ENCODE measurements around the gene REXO1. TPM values are rescaled to one million over a fixed set of nuclear protein-coding genes. Genes with fewer than 3 reads are reported as not detected.

The REXO1 gene
- total RNA-seq, 1 donor from 2014 or later = 22.2 TPM

DNA sequence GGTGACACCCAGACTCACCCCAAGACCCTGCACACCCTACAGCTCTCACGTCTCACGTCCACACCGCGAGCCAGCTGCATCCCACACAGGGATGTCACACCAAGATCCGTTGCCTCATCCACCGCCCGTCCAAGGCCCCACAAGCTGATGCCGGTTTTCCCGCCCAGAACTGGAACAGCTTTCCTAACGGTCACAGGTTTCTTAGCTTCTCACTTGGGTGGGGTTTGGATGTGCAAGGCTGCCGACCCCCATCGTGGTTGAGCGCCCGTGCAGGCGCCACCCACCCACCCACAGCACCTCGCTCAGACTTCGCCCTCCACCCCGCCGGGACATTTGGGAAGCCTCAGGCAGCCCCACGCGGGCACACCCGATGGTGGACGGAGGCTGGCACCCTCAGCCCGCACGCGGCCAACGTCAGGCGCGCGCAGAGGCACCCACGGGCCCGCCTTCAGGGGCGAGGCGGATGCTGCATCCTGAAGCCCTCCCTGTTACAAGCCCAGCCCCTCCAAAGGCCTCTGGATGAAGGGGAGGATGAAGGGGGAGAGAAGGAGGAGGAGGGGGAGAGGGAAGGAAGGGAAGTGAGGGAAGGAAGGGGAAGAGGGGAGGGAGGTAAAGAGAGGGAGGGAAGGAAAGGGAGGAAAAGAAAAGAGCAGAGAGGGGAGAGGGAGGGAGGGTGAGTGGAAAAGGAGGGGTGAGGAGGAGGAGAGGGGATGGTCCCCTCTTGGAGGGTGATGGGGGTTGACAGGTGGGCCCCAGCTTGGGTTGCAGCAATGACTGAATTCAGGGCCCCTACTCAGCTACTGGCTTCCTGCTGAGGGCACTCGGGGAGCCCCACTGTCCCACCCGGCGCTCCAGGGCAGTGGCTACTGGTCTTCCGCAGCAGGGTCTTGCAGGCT, 82.1 kb downstream of the REXO1 start:
- Mint-ChIP-seq H3K27ac (ENCODE audit: unreplicated experiment) (no peak overlapping the region), H3K4me3 (ENCODE audit: unreplicated experiment) (no peak overlapping the region), H3K27me3 (ENCODE audit: low read depth) (peaks cover 43% of the 10 kb centered on the region), H3K9me3 (ENCODE audit: low read depth) (peaks cover 9% of the 10 kb centered on the region), H3K36me3 (ENCODE audit: low read depth) (peaks cover 5% of the 10 kb centered on the region), H3K4me1 (ENCODE audit: low read depth) (no peaks in the 10 kb centered on the region)
- no peak for DNase-seq (ENCODE audit: low spot score)
- TF ChIP-seq, protein P1, sequence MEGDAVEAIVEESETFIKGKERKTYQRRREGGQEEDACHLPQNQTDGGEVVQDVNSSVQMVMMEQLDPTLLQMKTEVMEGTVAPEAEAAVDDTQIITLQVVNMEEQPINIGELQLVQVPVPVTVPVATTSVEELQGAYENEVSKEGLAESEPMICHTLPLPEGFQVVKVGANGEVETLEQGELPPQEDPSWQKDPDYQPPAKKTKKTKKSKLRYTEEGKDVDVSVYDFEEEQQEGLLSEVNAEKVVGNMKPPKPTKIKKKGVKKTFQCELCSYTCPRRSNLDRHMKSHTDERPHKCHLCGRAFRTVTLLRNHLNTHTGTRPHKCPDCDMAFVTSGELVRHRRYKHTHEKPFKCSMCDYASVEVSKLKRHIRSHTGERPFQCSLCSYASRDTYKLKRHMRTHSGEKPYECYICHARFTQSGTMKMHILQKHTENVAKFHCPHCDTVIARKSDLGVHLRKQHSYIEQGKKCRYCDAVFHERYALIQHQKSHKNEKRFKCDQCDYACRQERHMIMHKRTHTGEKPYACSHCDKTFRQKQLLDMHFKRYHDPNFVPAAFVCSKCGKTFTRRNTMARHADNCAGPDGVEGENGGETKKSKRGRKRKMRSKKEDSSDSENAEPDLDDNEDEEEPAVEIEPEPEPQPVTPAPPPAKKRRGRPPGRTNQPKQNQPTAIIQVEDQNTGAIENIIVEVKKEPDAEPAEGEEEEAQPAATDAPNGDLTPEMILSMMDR (IDR thresholded peaks at IDR 0.05) = no peak

Small RNA genes lying within 50 kb of the gene (microRNA-seq; reads per million reads assigned to microRNA genes)
- gene MIR1909 (ENCODE audit: borderline number of aligned reads) = not detected

Other genes with a start within 250 kb of the REXO1 start
- 173 to 190 TPM (median 184 TPM) in 3 replicates for gene UQCR11, start 243.0 kb downstream of the REXO1 start, total RNA-seq
- gene TCF3, start 195.9 kb downstream of the REXO1 start, total RNA-seq = 130 to 154 TPM (median 153 TPM) in 3 replicates
- gene ONECUT3, start 95.0 kb downstream of the REXO1 start, total RNA-seq = not detected in 3 replicates
- 1.9 to 6.0 TPM (median 5.7 TPM) in 3 replicates for gene ATP8B3, start 36.2 kb downstream of the REXO1 start, total RNA-seq
- gene KLF16, start 15.1 kb upstream of the REXO1 start, total RNA-seq = 25.0 to 38.9 TPM (median 38.9 TPM) in 3 replicates
- gene ABHD17A, start 37.0 kb upstream of the REXO1 start, total RNA-seq = 54.6 to 60.2 TPM (median 54.6 TPM) in 3 replicates
- 3.2 to 4.3 TPM (median 3.6 TPM) in 3 replicates for gene ADAT3, start 56.9 kb upstream of the REXO1 start, total RNA-seq
- 51.6 to 57.5 TPM (median 57.4 TPM) in 3 replicates for gene SCAMP4, start 56.9 kb upstream of the REXO1 start, total RNA-seq
- 57.4 to 74.9 TPM (median 58.9 TPM) in 3 replicates for gene CSNK1G2, start 92.7 kb upstream of the REXO1 start, total RNA-seq
- 61.0 to 66.2 TPM (median 65.9 TPM) in 3 replicates for gene BTBD2, start 167.2 kb upstream of the REXO1 start, total RNA-seq
- gene MKNK2, start 202.8 kb upstream of the REXO1 start, total RNA-seq = 32.8 to 127 TPM (median 125 TPM) in 3 replicates
- gene MOB3A, start 247.8 kb upstream of the REXO1 start, total RNA-seq = 34.6 to 48.0 TPM (median 45.5 TPM) in 3 replicates
- 2.4 to 3.9 TPM (median 3.2 TPM) in 3 replicates for gene IZUMO4, start 248.4 kb upstream of the REXO1 start, total RNA-seq

All from chondrocyte (in vitro differentiated cells).